CD14-positive monocyte (primary cell): ENCODE measurements around the gene HAO2. TPM values are rescaled to one million over a fixed set of nuclear protein-coding genes. Genes with fewer than 3 reads are reported as not detected.

Experiments used
- DNase-seq, 3 donors: peaks; one replicate each; pipeline ENCODE4 v3.0.0-alpha.2; 2011 to 2022
- H2AFZ ChIP-seq: 2 replicates; pipeline ENCODE4 v1.6.0; 2012; ENCODE audit warnings: mild to moderate bottlenecking, low read depth, low read length, inconsistent platforms; ENCODE audit not compliant: insufficient read depth, poor library complexity, severe bottlenecking
- H3K27ac ChIP-seq, 2 donors: 1 replicate in 1 of 2; 2 replicates in 1 of 2; pipeline ENCODE4 v1.5.1; 2012 to 2013; ENCODE audit warnings: low read length in 2 of 2, control low read depth in 1 of 2, inconsistent platforms in 1 of 2, low read depth in 1 of 2, mild to moderate bottlenecking in 1 of 2
- H3K27me3 ChIP-seq, 2 donors: one replicate each; pipeline versions ENCODE4 v1.6.0 to v1.6.1; 2011 to 2013; ENCODE audit warnings: low read length in 2 of 2; ENCODE audit not compliant: control insufficient read depth in 2 of 2, insufficient read depth in 2 of 2
- H3K36me3 ChIP-seq, 2 donors: replicated peaks in 1 of 2; 1 replicate in 1 of 2; 2 replicates in 1 of 2; pipeline versions ENCODE4 v1.5.1 to v1.6.1; 2012 to 2013; ENCODE audit warnings: low read length in 2 of 2, control low read depth in 1 of 2, inconsistent platforms in 1 of 2, mild to moderate bottlenecking in 1 of 2; ENCODE audit not compliant: insufficient read depth in 2 of 2, control insufficient read depth in 1 of 2
- H3K4me1 ChIP-seq, 2 donors: 1 replicate in 1 of 2; 2 replicates in 1 of 2; pipeline versions ENCODE4 v1.5.1 to v1.6.1; 2012 to 2013; ENCODE audit warnings: low read length in 2 of 2, control low read depth in 1 of 2, inconsistent platforms in 1 of 2, mild to moderate bottlenecking in 1 of 2, moderate library complexity in 1 of 2; ENCODE audit not compliant: insufficient read depth in 2 of 2, control insufficient read depth in 1 of 2
- H3K4me2 ChIP-seq: replicated peaks from 2 replicates; pipeline ENCODE3; 2012; ENCODE audit warnings: low read length, moderate library complexity, mild to moderate bottlenecking; ENCODE audit not compliant: poor library complexity, severe bottlenecking; ENCODE audit errors: extremely low read depth
- H3K4me3 ChIP-seq, 3 experiments: fragments of 200-600 bp in 1 of 3; sonication (generic) in 1 of 3; replicated peaks in 1 of 3; 1 replicate in 2 of 3; 2 replicates in 1 of 3; pipeline ENCODE4 v1.5.1; 2011 to 2013; ENCODE audit warnings: low read length in 3 of 3, mild to moderate bottlenecking in 3 of 3, control low read depth in 2 of 3, low read depth in 2 of 3, inconsistent platforms in 1 of 3, moderate library complexity in 1 of 3
- H3K79me2 ChIP-seq: 2 replicates; pipeline ENCODE4 v1.6.0; 2012; ENCODE audit warnings: mild to moderate bottlenecking, control low read depth, inconsistent platforms, low read length, moderate library complexity; ENCODE audit not compliant: insufficient read depth
- H3K9ac ChIP-seq: 2 replicates; pipeline ENCODE4 v1.6.0; 2017; ENCODE audit warnings: low read length, mild to moderate bottlenecking; ENCODE audit not compliant: insufficient read depth, poor library complexity, severe bottlenecking
- H3K9me3 ChIP-seq, 2 donors: replicated peaks in 1 of 2; 1 replicate in 1 of 2; 2 replicates in 1 of 2; pipeline versions ENCODE4 v1.5.1 to v1.6.1; 2012 to 2013; ENCODE audit warnings: low read length in 2 of 2, control low read depth in 1 of 2; ENCODE audit not compliant: control insufficient read depth in 1 of 2, insufficient read depth in 1 of 2
- H4K20me1 ChIP-seq: 2 replicates; pipeline ENCODE4 v1.6.0; 2012; ENCODE audit warnings: mild to moderate bottlenecking, low read length, control low read depth, moderate library complexity; ENCODE audit not compliant: insufficient read depth
- H3K27ac Mint-ChIP-seq, 7 donors: one replicate each; pipeline ENCODE4 v1.8.0; 2020; ENCODE audit warnings: mild to moderate bottlenecking in 7 of 7, mixed read lengths in 7 of 7, moderate library complexity in 6 of 7, inconsistent platforms in 2 of 7
- H3K27me3 Mint-ChIP-seq, 3 donors: one replicate each; pipeline ENCODE4 v1.8.0; 2021 to 2022; ENCODE audit warnings: low read depth in 3 of 3, mild to moderate bottlenecking in 3 of 3, mixed read lengths in 3 of 3, moderate library complexity in 3 of 3, inconsistent platforms in 1 of 3
- H3K36me3 Mint-ChIP-seq, 2 donors: one replicate each; pipeline ENCODE4 v1.8.0; 2020; ENCODE audit warnings: mixed read lengths in 2 of 2, inconsistent platforms in 1 of 2, mild to moderate bottlenecking in 1 of 2
- H3K4me1 Mint-ChIP-seq: one replicate; pipeline ENCODE4 v1.8.0; 2020; ENCODE audit warnings: mild to moderate bottlenecking, mixed read lengths
- H3K4me3 Mint-ChIP-seq, 2 donors: one replicate each; pipeline ENCODE4 v1.8.0; 2020; ENCODE audit warnings: mild to moderate bottlenecking in 2 of 2, mixed read lengths in 2 of 2, moderate library complexity in 1 of 2
- H3K9me3 Mint-ChIP-seq, 7 donors: one replicate each; pipeline ENCODE4 v1.8.0; 2020 to 2022; ENCODE audit warnings: mixed read lengths in 7 of 7, mild to moderate bottlenecking in 6 of 7, moderate library complexity in 6 of 7, inconsistent platforms in 2 of 7
- WGBS: methylation state at CpG from one replicate; pipeline ENCODE4 v1.1.5; 2013; ENCODE audit warnings: missing lambda C conversion rate; ENCODE audit not compliant: insufficient coverage; 5-methylcytosine and 5-hydroxymethylcytosine counted together
- intact Hi-C, 2 donors: fragments of 100-400 bp; cut with micrococcal nuclease; formaldehyde crosslinking; loops; one replicate each; pipeline versions ENCODE4 v1.15.0 to v1.15.1; 2023
- polyA plus RNA-seq, 3 donors: library from polyadenylated mRNA; depleted of rRNA in 1 of 3; unstranded in 2 of 3; stranded (reverse) in 1 of 3; fragments of 300-500 nt in 2 of 3; fragments of >200 nt in 1 of 3; fragmentation: Illumina TruSeq in 2 of 3; gene quantifications; 1 replicate in 2 of 3; 2 replicates in 1 of 3; pipeline ENCODE4 v1.2.3, GENCODE V29; 2012 to 2021
- TF ChIP-seq, protein P1 (sequence below): fragments of 200-600 bp; IDR thresholded peaks from one replicate; pipeline ENCODE4 v1.8.0; 2022; ENCODE audit warnings: antibody characterized with exemption, mild to moderate bottlenecking

HAO2 gene
- polyA plus RNA-seq, 3 donors: not detected

DNA sequence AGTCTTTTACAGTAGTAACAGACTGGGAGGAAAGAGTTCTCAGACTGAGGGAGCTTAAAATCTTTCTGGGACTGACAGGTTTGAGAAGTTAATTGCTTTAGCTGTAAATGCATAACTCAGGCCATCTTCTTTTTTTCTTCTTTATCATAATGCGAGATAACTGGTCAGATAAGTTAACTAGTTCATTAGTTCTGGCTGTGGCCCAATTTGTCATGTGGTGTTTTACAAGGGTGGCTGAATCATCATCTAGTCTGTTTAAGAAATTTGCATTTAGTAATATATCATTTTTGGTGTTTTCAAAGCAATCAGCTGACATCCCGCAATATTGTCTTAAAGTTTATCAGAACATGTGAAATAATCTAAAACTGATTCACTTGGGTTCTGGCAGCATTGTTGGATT, 60.4 kb downstream of the HAO2 start:
- Histone ChIP-seq H3K4me3 (no peak overlapping the region), H4K20me1 (no peaks in the 10 kb centered on the region), H3K27ac (no peak overlapping the region), H3K36me3 (no peaks in the 10 kb centered on the region), H2AFZ (no peak overlapping the region), H3K9ac (no peak overlapping the region), H3K79me2 (no peaks in the 10 kb centered on the region), H3K4me2 (no peak overlapping the region), H3K27me3 (no peaks in the 10 kb centered on the region), H3K4me1 (no peaks in the 10 kb centered on the region), H3K9me3 (no peaks in the 10 kb centered on the region)
- no peaks in the 10 kb centered on the region for H3K36me3 Mint-ChIP-seq
- TF ChIP-seq, protein P1, sequence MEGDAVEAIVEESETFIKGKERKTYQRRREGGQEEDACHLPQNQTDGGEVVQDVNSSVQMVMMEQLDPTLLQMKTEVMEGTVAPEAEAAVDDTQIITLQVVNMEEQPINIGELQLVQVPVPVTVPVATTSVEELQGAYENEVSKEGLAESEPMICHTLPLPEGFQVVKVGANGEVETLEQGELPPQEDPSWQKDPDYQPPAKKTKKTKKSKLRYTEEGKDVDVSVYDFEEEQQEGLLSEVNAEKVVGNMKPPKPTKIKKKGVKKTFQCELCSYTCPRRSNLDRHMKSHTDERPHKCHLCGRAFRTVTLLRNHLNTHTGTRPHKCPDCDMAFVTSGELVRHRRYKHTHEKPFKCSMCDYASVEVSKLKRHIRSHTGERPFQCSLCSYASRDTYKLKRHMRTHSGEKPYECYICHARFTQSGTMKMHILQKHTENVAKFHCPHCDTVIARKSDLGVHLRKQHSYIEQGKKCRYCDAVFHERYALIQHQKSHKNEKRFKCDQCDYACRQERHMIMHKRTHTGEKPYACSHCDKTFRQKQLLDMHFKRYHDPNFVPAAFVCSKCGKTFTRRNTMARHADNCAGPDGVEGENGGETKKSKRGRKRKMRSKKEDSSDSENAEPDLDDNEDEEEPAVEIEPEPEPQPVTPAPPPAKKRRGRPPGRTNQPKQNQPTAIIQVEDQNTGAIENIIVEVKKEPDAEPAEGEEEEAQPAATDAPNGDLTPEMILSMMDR: no peak
- no CpG with 5 or more reads among the region's 2 CpGs for WGBS
- intact Hi-C loops: no loop called here
- no peak overlapping the region for H3K27ac Mint-ChIP-seq
- H3K9me3 Mint-ChIP-seq: peaks cover 0 to 6% (median 0%) of the 10 kb centered on the region in 7 donors
- H3K4me1 Mint-ChIP-seq: no peaks in the 10 kb centered on the region
- DNase-seq: no peak
- H3K4me3 Mint-ChIP-seq: no peak overlapping the region
- H3K27me3 Mint-ChIP-seq: peaks cover 0 to 5% (median 5%) of the 10 kb centered on the region in 3 donors

DNA sequence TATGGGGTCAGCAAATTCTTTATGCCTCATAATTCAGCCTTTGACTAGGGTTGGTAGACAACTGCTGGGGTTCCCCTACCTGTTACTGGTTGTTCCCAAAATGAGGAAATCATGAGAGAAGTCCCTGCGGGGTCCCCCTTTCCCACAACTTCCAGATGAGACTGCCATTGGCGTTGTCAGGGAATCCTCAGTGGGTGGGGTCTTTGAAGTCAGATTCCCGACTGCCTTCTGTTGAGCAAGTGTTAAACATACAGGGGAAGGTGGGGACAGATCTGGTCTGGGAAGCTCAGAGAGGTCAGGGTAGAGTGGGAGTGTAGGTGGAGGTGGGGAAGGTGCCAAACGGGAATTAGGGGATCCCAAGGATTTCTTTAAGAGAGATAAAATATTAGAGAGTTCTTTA, 61.1 kb downstream of the HAO2 start:
- Histone ChIP-seq H3K4me1 (no peaks in the 10 kb centered on the region), H4K20me1 (no peaks in the 10 kb centered on the region), H3K79me2 (no peaks in the 10 kb centered on the region), H2AFZ (no peak overlapping the region), H3K9me3 (no peaks in the 10 kb centered on the region), H3K4me2 (no peak overlapping the region), H3K36me3 (no peaks in the 10 kb centered on the region), H3K9ac (no peak overlapping the region), H3K4me3 (no peak overlapping the region), H3K27me3 (no peaks in the 10 kb centered on the region), H3K27ac (no peak overlapping the region)
- WGBS: 70% methylated on average over 2 of the region's 4 CpGs
- TF ChIP-seq, protein P1: no peak
- no peak for DNase-seq
- H3K27ac Mint-ChIP-seq: no peak overlapping the region
- peaks cover 0 to 5% (median 5%) of the 10 kb centered on the region in 3 donors for H3K27me3 Mint-ChIP-seq
- intact Hi-C loops: no loop called here
- no peaks in the 10 kb centered on the region for H3K4me1 Mint-ChIP-seq
- H3K4me3 Mint-ChIP-seq: no peak overlapping the region
- no peaks in the 10 kb centered on the region for H3K36me3 Mint-ChIP-seq
- peaks cover 0 to 6% (median 2%) of the 10 kb centered on the region in 7 donors for H3K9me3 Mint-ChIP-seq
